ENCODE data around the gene RAB10. TPM values are rescaled to one million over a fixed set of nuclear protein-coding genes. Genes with fewer than 3 reads are reported as not detected.
"Not testable (repeated sequence)": the region's sequence is repeated elsewhere in the genome, so short reads cannot be mapped to it uniquely, and the experiment has no call there.

RAB10 gene
- polyA plus RNA-seq, 2 donors = 190 to 320 TPM

DNA sequence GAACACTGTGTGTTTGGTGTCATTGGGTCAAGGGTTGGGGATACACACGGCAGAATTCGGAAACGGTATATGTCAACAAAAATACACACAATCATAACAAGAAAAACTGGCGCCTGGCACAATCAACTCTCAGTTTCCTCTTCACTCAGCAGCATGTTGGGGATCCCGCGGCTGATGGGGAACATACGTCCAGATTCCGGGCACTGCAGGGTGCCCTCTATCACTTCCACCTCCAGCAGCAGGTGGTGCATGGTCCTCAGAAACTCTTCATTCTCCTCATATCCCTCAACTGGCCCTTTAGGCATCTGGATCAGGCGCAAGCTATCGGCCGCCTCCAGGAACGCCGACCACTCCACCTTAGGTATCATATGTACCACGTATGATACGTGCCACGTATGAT lies 5.8 kb upstream of the RAB10 start:
- not testable (repeated sequence) for H3K36me3 ChIP-seq (ENCODE audit: control insufficient read depth in 2 of 2, insufficient read depth in 2 of 2, low read length in 1 of 2); H3K27me3 ChIP-seq (ENCODE audit: control insufficient read depth in 1 of 2, insufficient read depth in 2 of 2, low read length in 2 of 2); H3K27ac ChIP-seq (ENCODE audit: low read depth in 2 of 2, low read length in 1 of 2); H3K4me3 ChIP-seq (ENCODE audit: low read depth in 1 of 2, low read length in 2 of 2); H3K4me1 ChIP-seq (ENCODE audit: control insufficient read depth in 2 of 2, insufficient read depth in 2 of 2, low read length in 1 of 2); H3K9me3 ChIP-seq (ENCODE audit: control insufficient read depth in 2 of 2, insufficient read depth in 1 of 2, low read depth in 1 of 2, low read length in 1 of 2)
- 93 to 94% methylated on average over 16 of the region's 16 CpGs for WGBS, 2 donors

DNA sequence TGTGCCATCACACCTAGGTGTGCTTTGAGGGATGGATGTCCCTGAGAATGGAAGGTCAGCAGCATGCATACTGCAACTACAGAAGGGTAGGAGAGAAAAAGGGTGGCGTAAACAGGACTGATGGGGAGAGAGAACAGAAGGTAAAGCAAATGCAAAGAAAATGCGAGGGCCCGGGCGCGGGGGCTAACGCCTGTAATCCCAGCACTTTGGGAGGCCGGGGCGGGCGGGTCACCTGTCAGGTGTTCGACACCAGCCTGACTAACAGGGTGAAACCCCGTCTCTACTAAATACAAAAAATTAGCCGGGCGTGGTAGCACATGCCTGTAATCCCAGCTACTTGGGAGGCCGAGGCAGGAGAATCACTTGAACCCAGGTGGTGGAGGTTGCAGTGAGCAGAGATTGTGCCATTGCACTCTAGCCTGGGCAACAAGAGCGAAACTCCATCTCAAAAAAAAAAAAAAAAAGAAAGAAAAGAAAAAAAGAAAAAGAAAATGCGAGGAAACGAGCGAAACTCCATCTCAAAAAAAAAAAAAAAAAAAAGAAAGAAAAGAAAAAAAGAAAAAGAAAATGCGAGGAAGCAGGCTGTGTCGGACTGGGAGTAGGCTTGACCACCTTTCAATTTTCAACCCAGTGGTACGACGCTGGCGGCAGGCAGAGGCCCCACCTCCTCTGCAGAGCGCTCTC lies 1.2 kb upstream of the RAB10 start:
- 20 to 24% methylated on average over 24 of the region's 24 CpGs for WGBS, 2 donors
- H3K36me3 ChIP-seq (ENCODE audit: control insufficient read depth in 2 of 2, insufficient read depth in 2 of 2, low read length in 1 of 2); H3K9me3 ChIP-seq (ENCODE audit: control insufficient read depth in 2 of 2, insufficient read depth in 1 of 2, low read depth in 1 of 2, low read length in 1 of 2); H3K4me1 ChIP-seq (ENCODE audit: control insufficient read depth in 2 of 2, insufficient read depth in 2 of 2, low read length in 1 of 2); H3K27me3 ChIP-seq (ENCODE audit: control insufficient read depth in 1 of 2, insufficient read depth in 2 of 2, low read length in 2 of 2): not testable (repeated sequence)
- Histone ChIP-seq H3K27ac (ENCODE audit: low read depth in 2 of 2, low read length in 1 of 2) (peak overlapping the region; percentile 99), H3K4me3 (ENCODE audit: low read depth in 1 of 2, low read length in 2 of 2) (peak overlapping the region; percentile 94 to 96)

DNA sequence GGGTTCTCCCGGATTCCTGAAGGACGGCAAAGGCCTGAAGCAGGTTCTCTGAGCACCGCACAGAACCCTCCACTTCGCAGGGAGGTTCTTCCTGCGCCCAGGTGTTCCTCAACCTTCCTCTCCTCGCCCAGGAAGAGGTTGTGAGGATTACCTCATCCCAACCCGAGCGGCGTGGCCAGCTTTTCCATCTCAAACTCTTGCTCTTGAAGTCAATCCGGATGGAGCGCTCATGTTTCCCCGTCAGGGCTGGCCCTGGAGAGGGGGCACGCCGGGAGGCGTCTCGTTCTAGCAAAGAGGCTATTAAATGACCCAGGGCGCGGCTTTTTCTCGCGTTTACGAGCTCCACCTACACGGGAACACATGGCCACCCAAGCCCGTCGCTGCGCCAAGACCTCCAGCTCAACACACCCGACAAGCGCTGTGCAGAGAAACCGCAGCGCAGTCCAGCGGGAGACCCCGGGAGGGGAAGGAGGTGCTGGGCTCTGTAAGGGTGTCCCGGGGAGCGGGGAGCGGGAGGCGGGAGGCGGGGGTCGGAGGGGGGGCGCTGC lies 540 bp upstream of the RAB10 start:
- peaks cover 0 to 10% of the 10 kb centered on the region in 2 donors for H3K4me1 ChIP-seq (ENCODE audit: control insufficient read depth in 2 of 2, insufficient read depth in 2 of 2, low read length in 1 of 2)
- H3K27me3 ChIP-seq (ENCODE audit: control insufficient read depth in 1 of 2, insufficient read depth in 2 of 2, low read length in 2 of 2) = no peaks in the 10 kb centered on the region
- H3K36me3 ChIP-seq (ENCODE audit: control insufficient read depth in 2 of 2, insufficient read depth in 2 of 2, low read length in 1 of 2) = no peaks in the 10 kb centered on the region
- H3K27ac ChIP-seq (ENCODE audit: low read depth in 2 of 2, low read length in 1 of 2) = peak overlapping the region; percentile 99
- H3K4me3 ChIP-seq (ENCODE audit: low read depth in 1 of 2, low read length in 2 of 2) = peak overlapping the region; percentile 94 to 96
- 0 to 1% methylated on average over 38 of the region's 38 CpGs for WGBS, 2 donors
- no peaks in the 10 kb centered on the region for H3K9me3 ChIP-seq (ENCODE audit: control insufficient read depth in 2 of 2, insufficient read depth in 1 of 2, low read depth in 1 of 2, low read length in 1 of 2)

DNA sequence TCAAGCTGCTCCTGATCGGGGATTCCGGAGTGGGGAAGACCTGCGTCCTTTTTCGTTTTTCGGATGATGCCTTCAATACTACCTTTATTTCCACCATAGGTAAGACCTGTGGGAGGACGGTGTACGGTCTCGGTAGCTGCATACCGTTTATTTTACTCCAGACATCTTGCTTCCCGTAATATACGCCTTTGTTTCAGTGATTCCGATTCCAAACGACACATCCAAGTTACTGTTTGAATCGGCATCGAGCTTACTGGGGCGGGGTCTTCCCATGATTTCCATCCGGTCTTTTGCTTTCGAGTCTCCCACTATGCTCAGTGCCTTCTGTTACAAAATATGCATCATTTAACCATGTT lies 731 bp downstream of the RAB10 start:
- no peaks in the 10 kb centered on the region for H3K9me3 ChIP-seq (ENCODE audit: control insufficient read depth in 2 of 2, insufficient read depth in 1 of 2, low read depth in 1 of 2, low read length in 1 of 2)
- WGBS, 2 donors = 1% methylated on average over 18 of the region's 18 CpGs

DNA sequence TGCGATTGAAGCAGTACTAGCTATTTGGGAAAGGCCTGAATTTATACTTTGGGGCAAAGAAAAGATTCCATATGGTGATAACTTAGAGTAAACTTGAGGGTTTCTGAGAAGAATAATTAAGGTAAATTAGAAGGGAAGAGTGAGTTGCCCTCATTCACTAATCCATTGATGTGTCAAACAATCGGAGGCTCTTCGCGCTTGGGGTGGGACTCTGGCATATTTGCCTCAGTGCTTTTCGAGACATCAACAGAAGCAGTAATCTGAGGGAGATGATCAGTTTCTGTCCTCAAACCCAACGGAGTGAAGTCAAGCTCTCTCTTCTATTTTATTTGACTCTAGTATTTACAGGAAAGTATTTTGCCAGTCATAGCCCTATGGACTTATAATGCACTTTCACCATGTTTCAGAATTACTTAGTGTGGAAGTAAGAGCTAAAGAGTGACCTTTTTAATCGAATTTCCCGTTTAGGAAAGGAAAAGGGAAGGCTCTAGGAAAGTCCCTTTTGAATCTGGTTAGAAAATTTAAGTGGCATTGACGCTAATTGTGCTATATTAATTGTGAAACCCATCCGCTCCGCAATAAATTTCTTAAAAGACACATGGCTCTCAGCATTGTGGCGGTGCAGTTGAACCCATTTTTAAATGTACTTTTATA lies 1.3 kb downstream of the RAB10 start:
- 1% methylated on average over 12 of the region's 12 CpGs for WGBS, 2 donors
- peaks cover 0 to 10% of the 10 kb centered on the region in 2 donors for H3K4me1 ChIP-seq (ENCODE audit: control insufficient read depth in 2 of 2, insufficient read depth in 2 of 2, low read length in 1 of 2)

More for the DNA sequence above, 731 bp downstream of the RAB10 start:
- Histone ChIP-seq H3K27ac (ENCODE audit: low read depth in 2 of 2, low read length in 1 of 2) (peak overlapping the region; percentile 99), H3K27me3 (ENCODE audit: control insufficient read depth in 1 of 2, insufficient read depth in 2 of 2, low read length in 2 of 2) (no peaks in the 10 kb centered on the region), H3K36me3 (ENCODE audit: control insufficient read depth in 2 of 2, insufficient read depth in 2 of 2, low read length in 1 of 2) (no peaks in the 10 kb centered on the region), H3K4me3 (ENCODE audit: low read depth in 1 of 2, low read length in 2 of 2) (peak overlapping the region; percentile 94 to 96), H3K4me1 (ENCODE audit: control insufficient read depth in 2 of 2, insufficient read depth in 2 of 2, low read length in 1 of 2) (peaks cover 0 to 10% of the 10 kb centered on the region in 2 donors)

DNA sequence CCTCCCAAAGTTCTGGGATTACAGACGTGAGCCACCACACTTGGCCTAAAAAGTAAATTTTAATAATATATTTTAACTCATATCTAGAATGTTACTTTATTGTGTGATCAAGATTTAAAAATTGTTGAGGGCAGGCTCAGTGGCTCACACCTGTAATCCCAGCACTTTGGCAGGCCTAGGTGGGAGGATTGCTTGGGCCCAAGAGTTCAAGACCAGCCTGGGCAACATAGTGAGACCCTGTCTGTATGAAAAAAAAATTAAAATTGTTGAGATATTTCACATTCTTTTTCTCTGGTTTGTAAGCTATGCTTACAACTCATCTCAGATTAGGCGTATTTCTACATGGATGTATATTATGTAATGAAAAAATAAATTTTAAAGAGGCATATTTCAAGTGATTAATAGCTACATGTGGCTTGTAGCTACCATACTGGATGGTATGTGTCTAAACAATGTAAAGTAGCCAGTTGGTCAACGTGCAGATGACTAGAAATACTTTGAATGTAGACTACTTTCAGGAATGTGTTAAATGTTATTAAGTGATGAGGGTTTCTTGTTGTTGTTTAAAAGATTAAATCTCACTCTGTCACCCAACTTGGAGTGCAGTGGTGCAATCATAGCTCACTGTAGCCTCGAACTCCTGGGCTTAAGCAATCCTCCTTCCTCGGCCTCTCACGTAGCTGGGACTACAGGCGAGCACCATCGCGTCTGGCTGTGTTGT lies 5.9 kb downstream of the RAB10 start:
- no peak overlapping the region for H3K4me3 ChIP-seq (ENCODE audit: low read depth in 1 of 2, low read length in 2 of 2)
- H3K27ac ChIP-seq (ENCODE audit: low read depth in 2 of 2, low read length in 1 of 2) = no peak overlapping the region
- no peaks in the 10 kb centered on the region for H3K9me3 ChIP-seq (ENCODE audit: control insufficient read depth in 2 of 2, insufficient read depth in 1 of 2, low read depth in 1 of 2, low read length in 1 of 2)
- no peaks in the 10 kb centered on the region for H3K27me3 ChIP-seq (ENCODE audit: control insufficient read depth in 1 of 2, insufficient read depth in 2 of 2, low read length in 2 of 2)
- peaks cover 0 to 11% of the 10 kb centered on the region in 2 donors for H3K4me1 ChIP-seq (ENCODE audit: control insufficient read depth in 2 of 2, insufficient read depth in 2 of 2, low read length in 1 of 2)
- 75 to 76% methylated on average over 9 of the region's 9 CpGs for WGBS, 2 donors
- no peaks in the 10 kb centered on the region for H3K36me3 ChIP-seq (ENCODE audit: control insufficient read depth in 2 of 2, insufficient read depth in 2 of 2, low read length in 1 of 2)

More for the DNA sequence above, 1.3 kb downstream of the RAB10 start:
- no peaks in the 10 kb centered on the region for H3K36me3 ChIP-seq (ENCODE audit: control insufficient read depth in 2 of 2, insufficient read depth in 2 of 2, low read length in 1 of 2)
- no peaks in the 10 kb centered on the region for H3K27me3 ChIP-seq (ENCODE audit: control insufficient read depth in 1 of 2, insufficient read depth in 2 of 2, low read length in 2 of 2)
- peak overlapping the region; percentile 99 for H3K27ac ChIP-seq (ENCODE audit: low read depth in 2 of 2, low read length in 1 of 2)
- no peaks in the 10 kb centered on the region for H3K9me3 ChIP-seq (ENCODE audit: control insufficient read depth in 2 of 2, insufficient read depth in 1 of 2, low read depth in 1 of 2, low read length in 1 of 2)
- H3K4me3 ChIP-seq (ENCODE audit: low read depth in 1 of 2, low read length in 2 of 2) = peak overlapping the region; percentile 94 to 96

DNA sequence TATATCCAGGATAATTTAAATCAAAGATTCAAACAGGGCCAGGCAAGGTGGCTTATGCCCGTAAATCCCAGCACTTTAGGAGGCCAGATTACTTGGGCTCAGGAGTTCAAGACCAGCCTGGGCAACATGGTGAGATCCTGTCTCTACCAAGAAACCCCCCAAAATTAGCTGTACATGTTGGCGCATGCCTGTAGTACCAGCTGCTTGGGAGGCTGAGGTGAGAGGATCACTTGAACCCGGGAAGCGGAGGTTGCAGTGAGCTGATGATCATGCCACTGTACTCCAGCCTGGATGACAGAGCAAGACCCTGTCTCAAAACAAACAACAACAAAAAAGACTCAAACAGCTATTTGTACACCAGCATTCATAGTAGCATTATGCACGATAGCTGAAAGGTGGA lies 9.2 kb downstream of the RAB10 start:
- Histone ChIP-seq H3K36me3 (ENCODE audit: control insufficient read depth in 2 of 2, insufficient read depth in 2 of 2, low read length in 1 of 2) (no peaks in the 10 kb centered on the region), H3K4me1 (ENCODE audit: control insufficient read depth in 2 of 2, insufficient read depth in 2 of 2, low read length in 1 of 2) (peaks cover 0 to 3% of the 10 kb centered on the region in 2 donors), H3K9me3 (ENCODE audit: control insufficient read depth in 2 of 2, insufficient read depth in 1 of 2, low read depth in 1 of 2, low read length in 1 of 2) (no peaks in the 10 kb centered on the region), H3K4me3 (ENCODE audit: low read depth in 1 of 2, low read length in 2 of 2) (no peak overlapping the region), H3K27me3 (ENCODE audit: control insufficient read depth in 1 of 2, insufficient read depth in 2 of 2, low read length in 2 of 2) (no peaks in the 10 kb centered on the region), H3K27ac (ENCODE audit: low read depth in 2 of 2, low read length in 1 of 2) (no peak overlapping the region)
- WGBS, 2 donors = 93% methylated on average over 5 of the region's 5 CpGs

DNA sequence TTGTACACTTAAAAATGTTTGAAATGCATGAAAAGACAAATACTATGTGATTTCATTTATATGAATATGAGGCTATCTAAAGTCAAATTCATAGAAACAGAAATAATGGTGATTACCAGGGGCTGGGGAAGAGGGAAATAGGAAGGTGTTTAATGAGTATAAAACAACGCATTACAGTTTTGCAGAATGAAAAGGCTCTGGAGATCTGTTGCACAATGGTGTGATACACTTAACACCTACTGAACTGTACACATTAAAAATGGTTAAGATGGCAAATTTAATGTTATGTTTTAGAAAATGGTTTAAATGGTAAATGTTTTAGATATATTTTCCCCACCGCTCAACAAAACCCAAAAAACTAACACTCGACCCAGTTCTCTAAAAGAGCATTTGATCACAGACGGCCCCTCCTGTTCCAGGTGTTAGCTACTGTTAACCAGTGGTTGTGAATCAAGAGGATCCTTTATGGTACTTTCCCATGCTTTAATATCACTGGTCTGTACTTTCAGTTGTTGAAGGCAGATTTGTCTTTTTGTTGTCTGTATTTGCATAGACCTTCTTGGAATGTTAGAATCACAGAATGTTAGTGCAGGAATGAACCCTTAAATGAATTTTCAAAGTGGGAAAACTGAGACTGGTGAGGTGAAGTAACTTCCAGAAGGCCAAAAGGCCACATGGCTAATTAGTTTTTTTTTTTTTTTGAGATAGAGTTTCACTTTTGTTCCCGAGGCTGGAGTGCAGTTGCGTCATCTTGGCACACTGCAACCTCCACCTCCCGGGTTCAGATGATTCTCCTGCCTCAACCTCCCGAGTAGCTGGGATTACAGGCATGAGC lies 10.2 kb downstream of the RAB10 start:
- Histone ChIP-seq H3K9me3 (ENCODE audit: control insufficient read depth in 2 of 2, insufficient read depth in 1 of 2, low read depth in 1 of 2, low read length in 1 of 2) (no peaks in the 10 kb centered on the region), H3K36me3 (ENCODE audit: control insufficient read depth in 2 of 2, insufficient read depth in 2 of 2, low read length in 1 of 2) (no peaks in the 10 kb centered on the region), H3K4me3 (ENCODE audit: low read depth in 1 of 2, low read length in 2 of 2) (peak overlapping the region in 1 of 2 donors; percentile 22), H3K27ac (ENCODE audit: low read depth in 2 of 2, low read length in 1 of 2) (peak overlapping the region in 1 of 2 donors; percentile 31), H3K4me1 (ENCODE audit: control insufficient read depth in 2 of 2, insufficient read depth in 2 of 2, low read length in 1 of 2) (peaks cover 0 to 3% of the 10 kb centered on the region in 2 donors), H3K27me3 (ENCODE audit: control insufficient read depth in 1 of 2, insufficient read depth in 2 of 2, low read length in 2 of 2) (no peaks in the 10 kb centered on the region)
- 33 to 40% methylated on average over 8 of the region's 8 CpGs for WGBS, 2 donors

DNA sequence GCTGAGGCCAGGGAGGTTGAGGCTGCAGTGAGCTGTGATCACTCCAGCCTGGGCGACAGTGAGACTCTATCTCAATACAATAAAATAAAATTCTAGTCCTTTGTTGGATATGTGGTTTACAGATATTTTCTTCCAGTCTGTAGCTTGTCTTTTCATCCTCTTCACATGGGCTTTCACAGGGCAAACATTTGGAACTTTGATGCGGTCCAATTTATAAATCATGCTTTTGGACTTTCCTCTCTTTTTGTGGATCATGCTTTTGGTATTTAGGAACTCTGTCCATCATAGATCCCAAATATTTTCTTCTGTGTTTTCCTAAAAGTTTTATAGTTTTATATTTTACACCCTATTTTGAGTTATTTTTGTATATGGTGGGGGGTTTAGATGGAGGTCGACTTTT lies 14.9 kb downstream of the RAB10 start:
- H3K36me3 ChIP-seq (ENCODE audit: control insufficient read depth in 2 of 2, insufficient read depth in 2 of 2, low read length in 1 of 2) = no peaks in the 10 kb centered on the region
- no peaks in the 10 kb centered on the region for H3K27me3 ChIP-seq (ENCODE audit: control insufficient read depth in 1 of 2, insufficient read depth in 2 of 2, low read length in 2 of 2)
- no peaks in the 10 kb centered on the region for H3K4me1 ChIP-seq (ENCODE audit: control insufficient read depth in 2 of 2, insufficient read depth in 2 of 2, low read length in 1 of 2)
- 73% methylated on average over 3 of the region's 3 CpGs for WGBS, 2 donors
- no peak overlapping the region for H3K27ac ChIP-seq (ENCODE audit: low read depth in 2 of 2, low read length in 1 of 2)
- no peak overlapping the region for H3K4me3 ChIP-seq (ENCODE audit: low read depth in 1 of 2, low read length in 2 of 2)
- no peaks in the 10 kb centered on the region for H3K9me3 ChIP-seq (ENCODE audit: control insufficient read depth in 2 of 2, insufficient read depth in 1 of 2, low read depth in 1 of 2, low read length in 1 of 2)

Data from esophagus (tissue), 2 donors.